Stomach smooth muscle (tissue), 2 donors: ENCODE measurements around the gene WWTR1.

Experiments
- H3K27ac ChIP-seq: one replicate; pipeline ENCODE4 v1.7.0; 2013; ENCODE audit warnings: mild to moderate bottlenecking, low read length, inconsistent platforms
- H3K27me3 ChIP-seq, 2 donors: one replicate each; pipeline ENCODE4 v1.7.0; 2013; ENCODE audit warnings: low read length in 2 of 2; ENCODE audit not compliant: insufficient read depth in 2 of 2, control insufficient read depth in 1 of 2
- H3K36me3 ChIP-seq, 2 donors: one replicate each; pipeline ENCODE4 v1.7.0; 2013; ENCODE audit warnings: low read length in 2 of 2; ENCODE audit not compliant: control insufficient read depth in 2 of 2, insufficient read depth in 2 of 2
- H3K4me1 ChIP-seq: one replicate; pipeline ENCODE4 v1.7.0; 2013; ENCODE audit warnings: low read length; ENCODE audit not compliant: control insufficient read depth, insufficient read depth
- H3K4me3 ChIP-seq, 2 donors: one replicate each; pipeline ENCODE4 v1.7.0; 2013; ENCODE audit warnings: low read length in 2 of 2
- H3K9ac ChIP-seq, 2 donors: one replicate each; pipeline ENCODE4 v1.7.0; 2013; ENCODE audit warnings: low read length in 2 of 2, mild to moderate bottlenecking in 1 of 2
- H3K9me3 ChIP-seq, 2 donors: one replicate each; pipeline ENCODE4 v1.7.0; 2013; ENCODE audit warnings: low read length in 2 of 2; ENCODE audit not compliant: control insufficient read depth in 2 of 2
- donor health status: healthy.
- donor health status: Pancreatic carcinoma.

WWTR1 gene

GRCh38 chr3:149468504-149469212 lies 189.2 kb downstream of the WWTR1 start:
- Histone ChIP-seq H3K27ac (no peak overlapping the region), H3K9ac (no peak overlapping the region), H3K36me3 (no peaks in the 10 kb centered on the region), H3K4me1 (peaks cover 7% of the 10 kb centered on the region), H3K9me3 (no peaks in the 10 kb centered on the region), H3K27me3 (no peaks in the 10 kb centered on the region), H3K4me3 (no peak overlapping the region)
